SK-N-SH (cell line): Measurements from ENCODE around the gene CDK13. TPM values are rescaled to one million over a fixed set of nuclear protein-coding genes. Genes with fewer than 3 reads are reported as not detected.

Experiments
- CTCF ChIA-PET: fragments of 300-600, 350-600 bp; formaldehyde crosslinking; extraction: SDS; loops from one replicate; lab custom pipeline; 2021; lab: Yijun Ruan, JAX
- POLR2A ChIA-PET: fragments of 350-600 bp; sonication (Branson Sonifier 250); formaldehyde crosslinking; extraction: SDS; loops from one replicate; lab custom pipeline; 2020; ENCODE audit warnings: antibody characterized with exemption, inconsistent platforms; lab: Yijun Ruan, JAX
- DNase-seq: peaks from one replicate; pipeline ENCODE4 v3.0.0; 2012
- H2AFZ ChIP-seq: fragments of 200-600 bp; sonication (generic); 2 replicates; pipeline ENCODE4 v1.8.1; 2016; ENCODE audit warnings: antibody characterized with exemption, mild to moderate bottlenecking, low read depth
- H3F3A ChIP-seq: fragments of 200-600 bp; sonication (generic); replicated peaks from 2 replicates; pipeline ENCODE3; 2016; ENCODE audit warnings: antibody characterized with exemption, mild to moderate bottlenecking; ENCODE audit not compliant: insufficient read depth
- H3K27ac ChIP-seq, 2 experiments: fragments of 200-500 bp in 1 of 2; fragments of 200-600 bp in 1 of 2; sonication (Bioruptor generic) in 1 of 2; sonication (generic), shearing (Covaris generic) in 1 of 2; 2 replicates each; pipeline versions ENCODE4 v1.5.1 to v1.6.1; 2014 to 2016; ENCODE audit warnings: low read depth in 2 of 2, inconsistent platforms in 1 of 2, low read length in 1 of 2, mild to moderate bottlenecking in 1 of 2, mixed read lengths in 1 of 2
- H3K27me3 ChIP-seq: fragments of 200-600 bp; sonication (generic), shearing (Covaris generic); 2 replicates; pipeline ENCODE4 v1.6.1; 2016; ENCODE audit warnings: mixed run types; ENCODE audit not compliant: insufficient read depth
- H3K36me3 ChIP-seq, 2 experiments: fragments of 200-500 bp in 1 of 2; fragments of 200-600 bp in 1 of 2; sonication (Bioruptor generic) in 1 of 2; sonication (generic) in 1 of 2; replicated peaks in 1 of 2; 2 replicates each; pipeline versions ENCODE3 to v1.5.1; 2014 to 2016; ENCODE audit warnings: low read length in 1 of 2, mild to moderate bottlenecking in 1 of 2; ENCODE audit not compliant: insufficient read depth in 2 of 2, control insufficient read depth in 1 of 2
- H3K4me1 ChIP-seq, 2 experiments: fragments of 200-500 bp in 1 of 2; fragments of 200-600 bp in 1 of 2; sonication (Bioruptor generic) in 1 of 2; sonication (generic), shearing (Covaris generic) in 1 of 2; 2 replicates each; pipeline versions ENCODE4 v1.5.1 to v1.6.1; 2014 to 2016; ENCODE audit warnings: low read depth in 1 of 2, low read length in 1 of 2, mixed run types in 1 of 2; ENCODE audit not compliant: insufficient read depth in 2 of 2, control insufficient read depth in 1 of 2
- H3K4me2 ChIP-seq: fragments of 200-600 bp; sonication (generic), shearing (Covaris generic); 2 replicates; pipeline ENCODE4 v1.6.1; 2017; ENCODE audit warnings: mixed run types
- H3K4me3 ChIP-seq, 2 experiments: fragments of 200-500 bp in 1 of 2; fragments of 200-600 bp in 1 of 2; sonication (Bioruptor generic) in 1 of 2; sonication (generic), shearing (Covaris generic) in 1 of 2; 2 replicates each; pipeline versions ENCODE4 v1.5.1 to v1.8.1; 2014 to 2016; ENCODE audit warnings: low read depth in 2 of 2, inconsistent platforms in 1 of 2, low read length in 1 of 2, mild to moderate bottlenecking in 1 of 2, mixed read lengths in 1 of 2, moderate library complexity in 1 of 2
- H3K79me2 ChIP-seq: fragments of 200-600 bp; sonication (generic); 2 replicates; pipeline ENCODE4 v1.8.1; 2017; ENCODE audit warnings: mild to moderate bottlenecking; ENCODE audit not compliant: insufficient read depth
- H3K9ac ChIP-seq: fragments of 200-600 bp; sonication (generic); 2 replicates; pipeline ENCODE4 v1.6.1; 2017; ENCODE audit warnings: mixed run types
- H3K9me2 ChIP-seq: fragments of 200-600 bp; sonication (generic); 2 replicates; pipeline ENCODE4 v1.6.1; 2017; ENCODE audit warnings: mixed run types
- H3K9me3 ChIP-seq: fragments of 200-600 bp; sonication (generic); 2 replicates; pipeline ENCODE4 v1.6.1; 2017; ENCODE audit warnings: mixed run types, mild to moderate bottlenecking, moderate library complexity
- H4K20me1 ChIP-seq: fragments of 200-600 bp; sonication (generic); 2 replicates; pipeline ENCODE4 v1.6.1; 2017; ENCODE audit warnings: mild to moderate bottlenecking, mixed run types; ENCODE audit not compliant: insufficient read depth
- EZH2phosphoT487 ChIP-seq: fragments of 200-600 bp; sonication (generic); IDR thresholded peaks from 2 replicates; pipeline ENCODE4 v1.6.1; 2017; ENCODE audit warnings: low read depth, mixed run types, mild to moderate bottlenecking, antibody characterized with exemption, moderate library complexity, borderline replicate concordance
- MEF2A ChIP-seq: IDR thresholded peaks from 2 replicates; pipeline ENCODE4 v1.4.0; 2012; ENCODE audit warnings: low read depth, borderline replicate concordance
- POLR2AphosphoS5 ChIP-seq: IDR thresholded peaks from 2 replicates; pipeline ENCODE4 v1.6.1; 2012; ENCODE audit warnings: low read depth, low read length
- RAD21 ChIP-seq: IDR thresholded peaks from 2 replicates; pipeline ENCODE4 v1.6.1; 2012; ENCODE audit warnings: mild to moderate bottlenecking, low read length
- REST ChIP-seq: IDR thresholded peaks from 2 replicates; pipeline ENCODE4 v1.6.1; 2012; ENCODE audit warnings: mild to moderate bottlenecking, low read depth, low read length, moderate library complexity
- YY1 ChIP-seq: IDR thresholded peaks from 2 replicates; pipeline ENCODE4 v1.4.0; 2012; ENCODE audit warnings: low read depth, mild to moderate bottlenecking
- WGBS: methylation state at CpG from one replicate; pipeline ENCODE4 v1.1.6; 2017; ENCODE audit warnings: low lambda C conversion rate; 5-methylcytosine and 5-hydroxymethylcytosine counted together
- polyA plus RNA-seq, 3 experiments: library from polyadenylated mRNA; depleted of rRNA; stranded (reverse); fragments of >200 nt; gene quantifications; 2 replicates each; pipeline ENCODE4 v1.2.3, GENCODE V29; 2012

The CDK13 gene
- polyA plus RNA-seq, 1 of the 3 experiments (the other 2 are of a cell fraction), result 23.1 TPM

GRCh38 chr7:40095695-40096327 lies 145.8 kb downstream of the CDK13 start (continued):
- no peak for TF ChIP-seq RAD21

GRCh38 chr7:40097728-40098127 lies 147.7 kb downstream of the CDK13 start:
- ChIA-PET POLR2A (no interaction called here), CTCF (interaction anchor here (1.2 to 3.4 kb wide), 3 partner anchors 12 to 37 kb away, joined by 3 to 10 read pairs (median 4); partner anchors contain the start of genes MPLKIP and SUGCT)
- no peak for DNase-seq
- Histone ChIP-seq H3K36me3 (peaks cover 57 to 70% of the 10 kb centered on the region in 2 experiments), H3F3A (peaks cover 27% of the 10 kb centered on the region), H3K9me3 (no peaks in the 10 kb centered on the region), H3K27ac (no peak overlapping the region), H3K9ac (no peak overlapping the region), H2AFZ (no peak overlapping the region), H4K20me1 (no peaks in the 10 kb centered on the region), H3K9me2 (no peaks in the 10 kb centered on the region), H3K79me2 (peaks cover 40% of the 10 kb centered on the region), H3K4me1 (peaks cover 0 to 8% of the 10 kb centered on the region in 2 experiments; a peak in 2 of 4 replicates), H3K27me3 (no peaks in the 10 kb centered on the region), H3K4me3 (no peak overlapping the region), H3K4me2 (no peak overlapping the region)
- WGBS, result 96% methylated on average over 2 of the region's 2 CpGs
- TF ChIP-seq EZH2phosphoT487, result no peak
- TF ChIP-seq REST, result no peak

GRCh38 chr7:40098810-40099209 lies 148.8 kb downstream of the CDK13 start:
- no peak for TF ChIP-seq MEF2A
- TF ChIP-seq POLR2AphosphoS5, result no peak
- TF ChIP-seq YY1, result no peak
- TF ChIP-seq REST, result no peak
- TF ChIP-seq, all 33 proteins: peak for 0
- Histone ChIP-seq H3K9me2 (no peaks in the 10 kb centered on the region), H3F3A (peaks cover 27% of the 10 kb centered on the region), H3K4me3 (no peak overlapping the region), H3K79me2 (peaks cover 46% of the 10 kb centered on the region), H3K9ac (no peak overlapping the region), H3K4me1 (peaks cover 0 to 4% of the 10 kb centered on the region in 2 experiments; a peak in 2 of 4 replicates), H3K4me2 (no peak overlapping the region), H2AFZ (no peak overlapping the region), H3K27ac (no peak overlapping the region), H3K27me3 (no peaks in the 10 kb centered on the region), H4K20me1 (no peaks in the 10 kb centered on the region), H3K9me3 (no peaks in the 10 kb centered on the region), H3K36me3 (peaks cover 48 to 62% of the 10 kb centered on the region in 2 experiments)
- POLR2A ChIA-PET, result no interaction called here
- DNase-seq, result no peak
- CTCF ChIA-PET, result interaction anchor here (1.2 to 3.4 kb wide), 3 partner anchors 13 to 36 kb away, joined by 3 to 10 read pairs (median 4); partner anchors contain the start of genes MPLKIP and SUGCT
